Smooth muscle cell (in vitro differentiated cells): ENCODE data around the gene DSCAM. TPM values are rescaled to one million over a fixed set of nuclear protein-coding genes. Genes with fewer than 3 reads are reported as not detected.

Experiments used
- DNase-seq: peaks from one replicate; lab custom pipeline; 2025; ENCODE audit not compliant: unreplicated experiment; lab: John Stamatoyannopoulos, UW
- H2AFZ ChIP-seq: fragments of 200-600 bp; sonication (generic); 2 replicates; pipeline ENCODE4 v1.6.0; 2016; ENCODE audit warnings: antibody characterized with exemption, low read depth, mild to moderate bottlenecking
- H3F3A ChIP-seq: fragments of 200-600 bp; sonication (generic); 2 replicates; pipeline ENCODE4 v1.6.0; 2017; ENCODE audit warnings: antibody characterized with exemption, low read depth
- H3K27ac ChIP-seq: fragments of 200-600 bp; sonication (generic); 2 replicates; pipeline ENCODE4 v1.5.1; 2016; ENCODE audit warnings: low read depth, mild to moderate bottlenecking
- H3K27me3 ChIP-seq: fragments of 200-600 bp; sonication (generic); 2 replicates; pipeline ENCODE4 v1.6.1; 2016; ENCODE audit warnings: low read depth, mild to moderate bottlenecking
- H3K36me3 ChIP-seq: fragments of 200-600 bp; sonication (generic); 2 replicates; pipeline ENCODE4 v1.5.1; 2016; ENCODE audit warnings: low read depth
- H3K4me1 ChIP-seq: fragments of 200-600 bp; sonication (generic); 2 replicates; pipeline ENCODE4 v1.5.1; 2016; ENCODE audit warnings: low read depth
- H3K4me2 ChIP-seq: fragments of 200-600 bp; sonication (generic); 2 replicates; pipeline ENCODE4 v1.6.0; 2016; ENCODE audit warnings: mild to moderate bottlenecking
- H3K4me3 ChIP-seq: fragments of 200-600 bp; sonication (generic); 2 replicates; pipeline ENCODE4 v1.5.1; 2016; ENCODE audit warnings: mild to moderate bottlenecking
- H3K79me2 ChIP-seq: fragments of 200-600 bp; sonication (generic); 2 replicates; pipeline ENCODE4 v1.6.0; 2016; ENCODE audit warnings: low read depth, mild to moderate bottlenecking
- H3K9ac ChIP-seq: fragments of 200-600 bp; sonication (generic); 2 replicates; pipeline ENCODE4 v1.6.0; 2016; ENCODE audit warnings: low read depth
- H3K9me3 ChIP-seq: fragments of 200-600 bp; sonication (generic); replicated peaks from 2 replicates; pipeline ENCODE4 v1.5.1; 2016; ENCODE audit warnings: low read depth
- H4K20me1 ChIP-seq: fragments of 200-600 bp; sonication (generic); 2 replicates; pipeline ENCODE4 v1.6.0; 2016; ENCODE audit warnings: low read depth
- WGBS: methylation state at CpG from one replicate; pipeline ENCODE4 v1.1.7; 2016; ENCODE audit warnings: low lambda C conversion rate; 5-methylcytosine and 5-hydroxymethylcytosine counted together
- polyA plus RNA-seq: library from polyadenylated mRNA; unstranded; fragments of >200 nt; fragmentation: Nextera tagmentation; extraction: Ambion mirVana; gene quantifications from 2 replicates; pipeline ENCODE4 v1.2.1, GENCODE V29; 2016
- total RNA-seq: library from RNA; depleted of rRNA; stranded (reverse); fragments of >200 nt; gene quantifications from 2 replicates; pipeline ENCODE4 v1.2.3, GENCODE V29; 2014
- TF ChIP-seq, protein P1 (sequence below): fragments of 200-600 bp; sonication (generic); IDR thresholded peaks from 2 replicates; pipeline ENCODE4 v1.5.1; 2017; ENCODE audit warnings: borderline replicate concordance, mild to moderate bottlenecking, antibody characterized with exemption; ENCODE audit not compliant: insufficient read depth, poor library complexity, severe bottlenecking

Gene DSCAM
- total and polyA plus RNA-seq, 2 experiments from 2014 or later = not detected

- H4K20me1 ChIP-seq = no peaks in the 10 kb centered on the region
- H3K27ac ChIP-seq = no peak overlapping the region
- no peak overlapping the region for H3K4me3 ChIP-seq
- no peaks in the 10 kb centered on the region for H3K27me3 ChIP-seq
- no peaks in the 10 kb centered on the region for H3K9me3 ChIP-seq
- no peak for DNase-seq
- H3F3A ChIP-seq = no peaks in the 10 kb centered on the region
- H2AFZ ChIP-seq = no peak overlapping the region
- TF ChIP-seq, protein P1, sequence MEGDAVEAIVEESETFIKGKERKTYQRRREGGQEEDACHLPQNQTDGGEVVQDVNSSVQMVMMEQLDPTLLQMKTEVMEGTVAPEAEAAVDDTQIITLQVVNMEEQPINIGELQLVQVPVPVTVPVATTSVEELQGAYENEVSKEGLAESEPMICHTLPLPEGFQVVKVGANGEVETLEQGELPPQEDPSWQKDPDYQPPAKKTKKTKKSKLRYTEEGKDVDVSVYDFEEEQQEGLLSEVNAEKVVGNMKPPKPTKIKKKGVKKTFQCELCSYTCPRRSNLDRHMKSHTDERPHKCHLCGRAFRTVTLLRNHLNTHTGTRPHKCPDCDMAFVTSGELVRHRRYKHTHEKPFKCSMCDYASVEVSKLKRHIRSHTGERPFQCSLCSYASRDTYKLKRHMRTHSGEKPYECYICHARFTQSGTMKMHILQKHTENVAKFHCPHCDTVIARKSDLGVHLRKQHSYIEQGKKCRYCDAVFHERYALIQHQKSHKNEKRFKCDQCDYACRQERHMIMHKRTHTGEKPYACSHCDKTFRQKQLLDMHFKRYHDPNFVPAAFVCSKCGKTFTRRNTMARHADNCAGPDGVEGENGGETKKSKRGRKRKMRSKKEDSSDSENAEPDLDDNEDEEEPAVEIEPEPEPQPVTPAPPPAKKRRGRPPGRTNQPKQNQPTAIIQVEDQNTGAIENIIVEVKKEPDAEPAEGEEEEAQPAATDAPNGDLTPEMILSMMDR = no peak
- no peak overlapping the region for H3K4me2 ChIP-seq
- no peaks in the 10 kb centered on the region for H3K4me1 ChIP-seq
- WGBS = 81% methylated on average over 3 of the region's 3 CpGs
- H3K9ac ChIP-seq = no peak overlapping the region
- H3K79me2 ChIP-seq = no peaks in the 10 kb centered on the region
- H3K36me3 ChIP-seq = no peaks in the 10 kb centered on the region
Observed at GRCh38 chr21:40300300-40300699, 546.7 kb downstream of the DSCAM start.

GRCh38 chr21:40299451-40299850 lies 547.5 kb downstream of the DSCAM start:
- H3K4me2 ChIP-seq = no peak overlapping the region
- TF ChIP-seq, protein P1 = no peak
- no peaks in the 10 kb centered on the region for H3K4me1 ChIP-seq
- no peak overlapping the region for H3K27ac ChIP-seq
- no peak for DNase-seq
- H3K9ac ChIP-seq = no peak overlapping the region
- no peak overlapping the region for H2AFZ ChIP-seq
- H3K4me3 ChIP-seq = no peak overlapping the region
- H4K20me1 ChIP-seq = no peaks in the 10 kb centered on the region
- H3K36me3 ChIP-seq = no peaks in the 10 kb centered on the region
- no peaks in the 10 kb centered on the region for H3K27me3 ChIP-seq
- no peaks in the 10 kb centered on the region for H3K79me2 ChIP-seq
- H3F3A ChIP-seq = no peaks in the 10 kb centered on the region
- H3K9me3 ChIP-seq = no peaks in the 10 kb centered on the region

GRCh38 chr21:40294345-40294744 lies 552.6 kb downstream of the DSCAM start:
- Histone ChIP-seq H3K4me3 (no peak overlapping the region), H3K27ac (no peak overlapping the region), H3K27me3 (no peaks in the 10 kb centered on the region), H3K4me2 (no peak overlapping the region), H3K9me3 (no peaks in the 10 kb centered on the region), H3F3A (no peaks in the 10 kb centered on the region), H3K79me2 (no peaks in the 10 kb centered on the region), H4K20me1 (no peaks in the 10 kb centered on the region), H3K9ac (no peak overlapping the region), H3K4me1 (no peaks in the 10 kb centered on the region), H2AFZ (no peak overlapping the region), H3K36me3 (no peaks in the 10 kb centered on the region)
- TF ChIP-seq, protein P1 = no peak
- WGBS = 88% methylated on average over 2 of the region's 2 CpGs
- no peak for DNase-seq

DNA sequence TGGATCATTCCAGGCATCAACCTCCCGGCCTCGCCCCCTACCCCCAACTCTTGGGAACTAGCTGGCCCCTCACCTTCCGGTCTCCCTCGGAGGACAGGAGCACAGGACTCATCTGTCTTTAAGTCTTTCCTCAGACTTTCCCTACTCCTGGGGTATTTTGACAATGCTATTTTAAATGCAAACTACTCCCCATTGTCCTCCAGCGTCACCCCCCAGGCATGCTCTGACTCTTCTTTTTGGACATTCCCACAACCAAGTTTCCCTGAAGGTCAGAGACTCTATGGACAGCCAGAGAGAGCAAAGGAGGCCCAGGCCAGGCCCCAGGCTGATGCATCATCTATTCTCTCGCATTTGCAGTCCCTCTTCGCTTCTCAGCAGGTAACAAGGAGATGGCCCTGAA lies 555.4 kb downstream of the DSCAM start:
- Histone ChIP-seq H3F3A (no peaks in the 10 kb centered on the region), H3K36me3 (no peaks in the 10 kb centered on the region), H2AFZ (no peak overlapping the region), H3K4me1 (no peaks in the 10 kb centered on the region), H3K9me3 (no peaks in the 10 kb centered on the region), H3K9ac (no peak overlapping the region), H3K27ac (no peak overlapping the region), H3K4me3 (no peak overlapping the region), H4K20me1 (no peaks in the 10 kb centered on the region), H3K27me3 (no peaks in the 10 kb centered on the region), H3K4me2 (no peak overlapping the region), H3K79me2 (no peaks in the 10 kb centered on the region)
- TF ChIP-seq, protein P1 = no peak
- 63% methylated on average over 7 of the region's 7 CpGs for WGBS
- DNase-seq = no peak
